Natural killer cell (primary cell): ENCODE data around the gene MTA3. TPM values are rescaled to one million over a fixed set of nuclear protein-coding genes. Genes with fewer than 3 reads are reported as not detected.

Experiments
- ATAC-seq, 3 donors: fragments of 150-1000 bp in 2 of 3; fragments of 200-7000 bp in 1 of 3; cut with Tn5 transposase; 1 replicate in 1 of 3; 2 replicates in 2 of 3; pipeline ENCODE4 v1.10.0; 2021; ENCODE audit warnings: mild to moderate bottlenecking in 2 of 3, moderate library complexity in 2 of 3
- DNase-seq, 2 donors: peaks; one replicate each; pipeline versions ENCODE4 v3.0.0 to v3.0.0-alpha.2; 2013 to 2021; ENCODE audit warnings: mixed read lengths in 1 of 2
- H3K27ac ChIP-seq: one replicate; pipeline ENCODE4 v1.5.1; 2013; ENCODE audit warnings: mild to moderate bottlenecking, low read length
- H3K27me3 ChIP-seq: one replicate; pipeline ENCODE4 v1.6.1; 2013; ENCODE audit warnings: low read length; ENCODE audit not compliant: control insufficient read depth, insufficient read depth
- H3K36me3 ChIP-seq: one replicate; pipeline ENCODE4 v1.6.1; 2013; ENCODE audit warnings: low read length; ENCODE audit not compliant: control insufficient read depth, insufficient read depth
- H3K4me1 ChIP-seq: one replicate; pipeline ENCODE4 v1.6.1; 2013; ENCODE audit warnings: low read length; ENCODE audit not compliant: control insufficient read depth, insufficient read depth
- H3K4me3 ChIP-seq: one replicate; pipeline ENCODE4 v1.5.1; 2013; ENCODE audit warnings: low read length
- H3K9me3 ChIP-seq: one replicate; pipeline ENCODE4 v1.6.1; 2013; ENCODE audit warnings: low read length; ENCODE audit not compliant: control insufficient read depth, insufficient read depth
- H3K27ac Mint-ChIP-seq, 2 donors: one replicate each; pipeline ENCODE4 v1.8.0; 2022; ENCODE audit warnings: mild to moderate bottlenecking in 2 of 2, mixed read lengths in 2 of 2, moderate library complexity in 1 of 2
- H3K27me3 Mint-ChIP-seq, 2 donors: one replicate each; pipeline ENCODE4 v1.8.0; 2022; ENCODE audit warnings: low read depth in 2 of 2, mixed read lengths in 2 of 2
- H3K36me3 Mint-ChIP-seq: one replicate; pipeline ENCODE4 v1.8.0; 2022; ENCODE audit warnings: mixed read lengths
- H3K4me1 Mint-ChIP-seq, 2 donors: one replicate each; pipeline ENCODE4 v1.8.0; 2022; ENCODE audit warnings: mixed read lengths in 2 of 2
- H3K4me3 Mint-ChIP-seq: one replicate; pipeline ENCODE4 v1.8.0; 2022; ENCODE audit warnings: mild to moderate bottlenecking, moderate library complexity, mixed read lengths
- H3K9me3 Mint-ChIP-seq, 2 donors: one replicate each; pipeline ENCODE4 v1.8.0; 2022; ENCODE audit warnings: mixed read lengths in 2 of 2
- WGBS: methylation state at CpG from one replicate; pipeline ENCODE4 v1.1.7; 2013; ENCODE audit warnings: missing lambda C conversion rate; ENCODE audit not compliant: insufficient coverage; 5-methylcytosine and 5-hydroxymethylcytosine counted together
- intact Hi-C: fragments of 100-400 bp; cut with micrococcal nuclease; formaldehyde crosslinking; loops from one replicate; pipeline ENCODE4 v1.14.2; 2022
- total RNA-seq, 4 donors: library from RNA; stranded (reverse); fragments of 120-200 nt in 1 of 4; gene quantifications; one replicate each; pipeline versions ENCODE4 v1.2.3 to v1.2.4, GENCODE V29; 2013 to 2022
- TF ChIP-seq, protein P1 (sequence below): fragments of 200-600 bp; IDR thresholded peaks from one replicate; pipeline ENCODE4 v1.8.0; 2022; ENCODE audit warnings: antibody characterized with exemption

Gene MTA3
- total RNA-seq, 3 donors from 2014 or later (not counting 1 experiment from before 2014, with no cell fraction given), result 19.4 to 25.0 (median 21.5) TPM

DNA sequence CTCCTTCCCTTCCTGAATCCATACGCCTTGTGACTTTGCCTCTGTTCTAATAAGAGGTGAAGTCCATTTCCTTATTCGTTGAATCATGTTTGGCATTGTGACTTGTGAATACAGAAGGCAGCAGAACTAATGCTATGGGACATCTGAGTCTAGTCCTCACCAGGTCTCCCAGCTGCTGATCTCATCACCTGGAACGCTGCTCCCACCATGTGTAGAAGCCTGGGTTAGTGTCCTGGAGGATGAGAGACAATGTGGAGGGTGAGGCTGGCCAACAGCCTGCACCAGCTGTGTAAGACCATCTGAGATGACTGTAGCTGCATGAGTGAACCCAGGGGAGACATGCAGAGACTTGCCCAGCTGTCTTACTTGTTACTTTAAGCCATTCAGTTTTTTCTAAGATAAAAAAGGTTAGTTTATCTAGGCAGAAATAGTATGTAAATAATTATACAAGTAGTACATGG, 227.4 kb downstream of the MTA3 start:
- peaks cover 5% of the 10 kb centered on the region for H3K27me3 ChIP-seq
- H3K9me3 Mint-ChIP-seq, result no peaks in the 10 kb centered on the region
- H3K4me1 ChIP-seq, result peaks cover 20% of the 10 kb centered on the region
- ATAC-seq (no peak), DNase-seq (no peak)
- intact Hi-C loops, result no loop called here
- peaks cover 6% of the 10 kb centered on the region for H3K36me3 Mint-ChIP-seq
- peaks cover 7 to 13% of the 10 kb centered on the region in 2 donors for H3K4me1 Mint-ChIP-seq
- no peak overlapping the region for H3K4me3 ChIP-seq
- no peak overlapping the region for H3K27ac Mint-ChIP-seq
- peaks cover 39 to 51% of the 10 kb centered on the region in 2 donors for H3K27me3 Mint-ChIP-seq
- H3K4me3 Mint-ChIP-seq, result no peak overlapping the region
- TF ChIP-seq, protein P1, sequence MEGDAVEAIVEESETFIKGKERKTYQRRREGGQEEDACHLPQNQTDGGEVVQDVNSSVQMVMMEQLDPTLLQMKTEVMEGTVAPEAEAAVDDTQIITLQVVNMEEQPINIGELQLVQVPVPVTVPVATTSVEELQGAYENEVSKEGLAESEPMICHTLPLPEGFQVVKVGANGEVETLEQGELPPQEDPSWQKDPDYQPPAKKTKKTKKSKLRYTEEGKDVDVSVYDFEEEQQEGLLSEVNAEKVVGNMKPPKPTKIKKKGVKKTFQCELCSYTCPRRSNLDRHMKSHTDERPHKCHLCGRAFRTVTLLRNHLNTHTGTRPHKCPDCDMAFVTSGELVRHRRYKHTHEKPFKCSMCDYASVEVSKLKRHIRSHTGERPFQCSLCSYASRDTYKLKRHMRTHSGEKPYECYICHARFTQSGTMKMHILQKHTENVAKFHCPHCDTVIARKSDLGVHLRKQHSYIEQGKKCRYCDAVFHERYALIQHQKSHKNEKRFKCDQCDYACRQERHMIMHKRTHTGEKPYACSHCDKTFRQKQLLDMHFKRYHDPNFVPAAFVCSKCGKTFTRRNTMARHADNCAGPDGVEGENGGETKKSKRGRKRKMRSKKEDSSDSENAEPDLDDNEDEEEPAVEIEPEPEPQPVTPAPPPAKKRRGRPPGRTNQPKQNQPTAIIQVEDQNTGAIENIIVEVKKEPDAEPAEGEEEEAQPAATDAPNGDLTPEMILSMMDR, result no peak
- 93% methylated on average over 2 of the region's 3 CpGs for WGBS
- H3K9me3 ChIP-seq, result no peaks in the 10 kb centered on the region
- H3K27ac ChIP-seq, result no peak overlapping the region
- no peaks in the 10 kb centered on the region for H3K36me3 ChIP-seq

DNA sequence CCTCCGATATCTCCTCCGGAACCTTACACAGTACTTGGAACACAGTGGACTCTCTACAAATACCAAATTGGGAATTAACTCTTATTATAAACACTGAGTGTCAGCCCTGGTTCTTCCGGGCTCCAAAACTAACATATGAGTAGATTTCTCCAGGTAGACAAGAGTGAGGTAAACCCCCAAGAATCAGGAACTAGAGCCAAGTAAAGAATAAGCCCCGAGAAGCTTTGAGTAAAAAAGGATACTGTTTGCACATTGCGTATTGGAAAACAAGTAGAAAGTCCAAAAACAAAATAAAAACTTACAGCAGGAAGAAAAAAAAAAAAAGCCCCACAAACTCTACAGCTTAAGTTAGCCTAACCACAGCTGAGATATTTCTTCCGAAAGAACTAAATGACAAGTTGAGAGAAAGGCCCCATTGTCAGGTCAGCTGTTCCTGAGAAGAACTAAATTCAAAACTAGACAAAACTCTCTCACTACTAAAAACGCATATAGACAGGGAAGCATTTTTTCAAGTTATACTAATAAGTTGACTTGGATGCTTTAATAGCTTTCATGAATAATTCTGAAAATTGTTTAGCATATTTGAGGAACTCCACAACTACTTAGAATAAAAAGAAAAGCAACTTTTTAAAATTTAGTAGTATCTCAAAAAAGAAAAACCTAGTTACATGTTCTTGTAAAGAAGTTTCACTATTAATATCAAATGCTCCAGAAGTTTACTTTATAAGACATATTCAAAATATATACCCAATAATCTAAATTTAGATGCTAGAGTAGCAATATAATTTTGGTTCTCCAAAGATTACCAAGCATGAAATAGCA, 228.2 kb downstream of the MTA3 start:
- H3K4me1 ChIP-seq, result peaks cover 18% of the 10 kb centered on the region
- Mint-ChIP-seq H3K36me3 (no peaks in the 10 kb centered on the region), H3K4me3 (no peak overlapping the region), H3K27ac (no peak overlapping the region), H3K4me1 (peaks cover 6 to 7% of the 10 kb centered on the region in 2 donors), H3K27me3 (peaks cover 34 to 43% of the 10 kb centered on the region in 2 donors), H3K9me3 (no peaks in the 10 kb centered on the region)
- intact Hi-C loops, result no loop called here
- no peak overlapping the region for H3K4me3 ChIP-seq
- H3K27me3 ChIP-seq, result peaks cover 4% of the 10 kb centered on the region
- DNase-seq (no peak), ATAC-seq (no peak)
- H3K36me3 ChIP-seq, result no peaks in the 10 kb centered on the region
- TF ChIP-seq, protein P1, result no peak
- H3K9me3 ChIP-seq, result no peaks in the 10 kb centered on the region
- 74% methylated on average over 5 of the region's 7 CpGs for whole genome bisulfite sequencing
- H3K27ac ChIP-seq, result no peak overlapping the region

DNA sequence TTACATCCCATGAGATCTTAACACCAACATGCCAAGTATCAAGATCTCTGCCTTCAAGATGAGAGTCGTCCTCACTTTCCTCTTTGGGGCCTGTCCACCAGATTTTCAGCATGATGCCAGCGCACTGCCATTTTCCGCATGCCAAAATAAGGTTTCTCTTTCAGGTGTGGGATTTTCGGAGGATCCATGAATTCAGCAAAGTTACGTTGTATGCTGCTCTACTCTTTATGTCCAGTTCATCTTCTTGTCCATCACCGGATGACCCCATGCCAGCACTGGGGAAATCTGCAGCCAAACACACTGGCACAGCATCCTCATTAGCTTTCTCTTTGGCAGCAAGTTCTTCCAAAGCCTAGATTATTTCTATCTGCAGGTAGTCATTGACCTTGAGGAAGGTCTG, 228.8 kb downstream of the MTA3 start:
- H3K27ac ChIP-seq, result no peak overlapping the region
- TF ChIP-seq, protein P1, result no peak
- intact Hi-C loops, result no loop called here
- Mint-ChIP-seq H3K9me3 (no peaks in the 10 kb centered on the region), H3K4me1 (peaks cover 0 to 2% of the 10 kb centered on the region in 2 donors), H3K4me3 (no peak overlapping the region), H3K27ac (no peak overlapping the region), H3K27me3 (peaks cover 32 to 42% of the 10 kb centered on the region in 2 donors), H3K36me3 (no peaks in the 10 kb centered on the region)
- no peaks in the 10 kb centered on the region for H3K27me3 ChIP-seq
- DNase-seq (no peak), ATAC-seq (no peak)
- WGBS, result 76% methylated on average over 6 of the region's 6 CpGs
- no peak overlapping the region for H3K4me3 ChIP-seq
- H3K9me3 ChIP-seq, result no peaks in the 10 kb centered on the region
- no peaks in the 10 kb centered on the region for H3K36me3 ChIP-seq
- H3K4me1 ChIP-seq, result peaks cover 11% of the 10 kb centered on the region
